ENCODE data around the gene ST6GALNAC2.

Gene ST6GALNAC2

GRCh38 chr17:76599694-76600460 is 14.2 kb upstream of the ST6GALNAC2 start:
- DNase-seq, result no peak

DNA sequence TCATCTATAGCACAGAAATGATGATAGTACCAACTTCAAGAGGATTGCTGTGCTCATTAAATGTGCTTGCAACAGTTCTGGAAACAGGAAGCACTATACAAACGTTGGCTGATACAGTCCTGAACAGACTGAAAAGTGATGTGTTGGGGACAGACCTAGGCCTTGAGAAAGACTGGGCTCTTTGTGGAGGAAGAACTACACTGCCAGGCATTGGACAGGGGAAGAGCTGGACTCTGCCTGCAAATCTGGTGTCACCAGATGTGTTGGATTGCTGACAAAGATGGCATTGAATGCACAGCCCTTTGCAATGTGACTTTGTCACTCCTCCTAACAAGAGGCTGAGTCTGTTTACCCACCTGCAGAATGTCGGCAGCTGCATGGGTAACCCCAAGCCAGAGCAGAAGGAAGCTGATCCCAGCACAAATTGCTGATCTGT is 12.4 kb upstream of the ST6GALNAC2 start:
- DNase-seq, result no peak

- no peak for DNase-seq
Observed at GRCh38 chr17:76597156-76598003, 11.7 kb upstream of the ST6GALNAC2 start.

DNA sequence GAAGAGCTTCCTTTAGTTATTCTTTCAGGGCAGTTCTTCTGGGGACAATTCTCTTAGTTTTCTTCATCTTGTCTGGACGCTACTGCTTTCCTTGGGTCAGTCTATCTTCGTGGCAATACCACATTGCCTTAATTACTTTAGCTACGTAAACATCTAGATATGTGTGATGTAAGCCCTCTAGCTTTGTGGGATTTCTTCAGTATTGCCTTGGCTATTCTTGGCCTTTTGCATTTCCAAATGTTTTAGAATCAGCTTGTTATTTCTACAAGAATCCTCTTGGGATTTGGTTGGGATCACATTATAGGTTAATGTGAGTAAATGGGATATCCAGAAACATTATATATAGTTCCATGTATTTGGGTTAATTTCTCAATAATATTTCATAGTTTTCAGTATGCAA is 9.0 kb upstream of the ST6GALNAC2 start:
- DNase-seq, result no peak

- no peak for DNase-seq
Observed at GRCh38 chr17:76593959-76594358, 8.3 kb upstream of the ST6GALNAC2 start.

DNA sequence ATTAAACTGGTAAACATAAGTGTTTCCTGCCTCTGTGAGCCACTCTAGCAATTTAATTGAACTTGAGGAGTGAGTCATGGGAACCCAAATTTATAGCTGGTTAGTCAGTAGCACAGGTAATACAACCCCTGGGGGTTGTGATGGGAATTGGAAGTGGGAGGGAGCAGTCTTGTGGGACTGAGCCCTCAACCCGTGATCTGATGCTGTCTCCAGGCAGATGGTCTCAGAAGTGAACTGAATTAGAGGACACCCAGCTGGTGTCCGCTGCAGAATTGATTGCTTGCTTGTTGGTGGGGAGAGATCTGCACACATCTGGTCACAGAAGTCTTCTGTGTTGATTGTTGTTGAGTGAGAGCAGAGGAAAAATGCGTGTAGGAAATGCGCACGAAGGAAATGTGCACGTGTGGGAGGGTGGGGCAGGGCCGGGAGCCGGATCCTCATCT is 7.7 kb upstream of the ST6GALNAC2 start:
- DNase-seq, result no peak

GRCh38 chr17:76588182-76588581 is 2.5 kb upstream of the ST6GALNAC2 start:
- DNase-seq, result no peak

DNA sequence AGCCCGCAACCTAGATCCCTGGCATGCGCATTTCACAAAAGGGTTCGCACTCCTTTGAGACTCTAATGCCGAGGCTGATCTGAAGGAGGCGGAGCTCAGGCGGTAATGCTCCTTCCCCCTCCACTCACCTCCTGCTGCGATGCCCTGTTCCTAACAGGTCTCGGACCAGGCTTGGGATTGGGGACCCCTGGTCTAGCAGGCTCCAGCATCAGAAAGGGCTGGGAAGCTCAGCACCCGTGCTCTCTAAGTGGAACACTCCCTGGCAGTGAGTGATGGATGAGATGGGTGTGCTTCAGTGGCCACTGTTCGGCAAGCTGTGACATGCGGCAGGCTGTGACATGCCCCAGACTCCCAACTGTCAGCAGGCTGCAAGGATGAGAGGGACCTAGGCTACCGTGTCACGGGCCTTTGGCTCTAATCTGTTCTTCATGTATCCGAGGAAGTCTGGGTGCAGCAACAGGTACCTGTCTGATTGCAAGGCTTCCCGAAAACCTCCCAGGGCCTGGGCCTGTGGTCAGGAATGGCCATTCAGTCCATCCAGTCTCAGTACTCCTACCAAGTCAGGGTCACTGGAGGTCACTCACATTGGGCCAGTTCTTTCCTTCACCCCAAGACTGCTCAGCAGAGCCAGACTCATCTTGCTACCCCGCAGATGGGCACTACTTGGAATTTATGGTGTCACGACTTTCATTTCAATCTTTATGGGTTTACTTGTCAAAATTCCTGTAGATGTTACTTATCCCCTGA is 1.3 kb upstream of the ST6GALNAC2 start:
- no peak for DNase-seq

- DNase-seq, result no peak
Observed at GRCh38 chr17:76585033-76585648, 519 bp downstream of the ST6GALNAC2 start.

- DNase-seq, result no peak
Observed at GRCh38 chr17:76584427-76585032, 1.1 kb downstream of the ST6GALNAC2 start.

DNA sequence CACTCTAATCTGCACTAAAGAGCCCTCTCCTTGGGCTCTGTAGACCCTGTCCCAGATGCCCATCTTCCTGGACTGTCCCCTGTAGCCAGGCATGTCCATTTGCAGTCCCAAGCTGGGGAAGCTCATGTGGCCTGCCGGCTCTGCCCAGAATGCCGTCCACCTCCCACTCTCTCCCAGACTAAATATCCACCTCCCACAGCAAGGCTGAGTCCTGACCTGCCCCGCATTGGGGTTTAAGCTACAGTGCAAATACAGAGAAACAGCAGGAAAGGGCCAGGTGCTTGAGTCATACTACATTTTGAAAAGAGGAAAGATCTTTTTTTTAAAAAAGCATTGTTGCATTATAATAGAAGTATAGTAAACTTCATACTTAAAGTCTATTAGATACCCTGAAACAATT is 3.0 kb downstream of the ST6GALNAC2 start:
- no peak for DNase-seq

- DNase-seq, result no peak
Observed at GRCh38 chr17:76581515-76581914, 4.1 kb downstream of the ST6GALNAC2 start.

DNA sequence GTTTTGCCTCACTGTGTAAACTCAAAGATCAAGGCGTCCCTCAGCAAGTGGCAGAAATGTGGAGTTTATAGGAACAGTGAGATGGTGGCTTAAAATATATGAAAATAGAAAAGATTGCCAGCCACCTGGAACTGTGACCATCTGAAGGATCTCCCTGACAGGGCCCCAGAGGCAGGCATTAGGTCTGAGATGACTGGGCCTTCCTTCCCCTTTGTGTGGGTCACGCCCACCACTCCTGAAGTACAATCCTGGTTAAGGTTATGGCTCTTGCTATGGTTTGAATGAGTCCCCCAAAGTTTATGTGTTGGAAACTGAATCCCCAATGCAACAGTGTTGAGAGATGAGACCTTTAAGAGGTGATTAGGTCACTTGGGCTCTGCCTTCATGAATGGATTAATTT is 6.4 kb downstream of the ST6GALNAC2 start:
- no peak for DNase-seq

DNA sequence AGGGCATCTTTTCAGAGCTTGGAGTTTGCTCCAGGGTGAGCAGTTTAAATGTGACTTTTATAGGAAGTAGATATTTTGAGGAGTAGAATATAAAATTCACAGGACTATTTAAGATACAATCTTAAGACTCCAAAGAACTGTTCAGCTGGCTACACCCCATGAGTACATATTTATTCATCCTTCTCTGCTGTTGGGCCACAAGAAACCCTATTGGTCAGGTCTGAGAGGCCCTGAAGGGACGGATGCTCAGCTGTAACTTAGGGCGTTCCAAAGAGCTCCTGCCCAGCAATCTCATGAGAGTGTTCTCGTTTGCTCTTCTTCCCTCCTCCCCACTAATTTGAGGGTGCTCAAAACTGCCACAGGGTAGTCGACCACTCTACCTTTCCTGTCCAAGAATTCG is 7.3 kb downstream of the ST6GALNAC2 start:
- no peak for DNase-seq

GRCh38 chr17:76577876-76578275 is 7.8 kb downstream of the ST6GALNAC2 start:
- no peak for DNase-seq

DNA sequence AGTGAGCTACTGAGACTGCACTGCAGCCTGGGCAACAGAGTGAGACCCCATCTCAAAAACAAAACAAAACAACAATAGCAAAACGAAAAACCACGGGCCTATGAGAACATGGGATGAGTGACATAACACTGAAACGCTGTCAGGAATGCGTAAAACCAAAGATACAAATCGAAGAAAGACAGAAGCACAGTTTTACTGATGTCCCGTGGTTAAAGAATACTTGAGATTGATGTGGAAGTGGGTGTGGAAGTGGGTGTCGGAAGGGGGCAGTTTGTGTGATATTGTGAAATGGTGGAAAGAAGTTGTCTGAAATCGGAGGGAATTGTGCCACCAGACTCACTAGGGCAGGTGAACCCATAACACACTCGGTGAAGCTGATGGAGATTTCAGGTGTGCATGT is 9.5 kb downstream of the ST6GALNAC2 start:
- no peak for DNase-seq

DNA sequence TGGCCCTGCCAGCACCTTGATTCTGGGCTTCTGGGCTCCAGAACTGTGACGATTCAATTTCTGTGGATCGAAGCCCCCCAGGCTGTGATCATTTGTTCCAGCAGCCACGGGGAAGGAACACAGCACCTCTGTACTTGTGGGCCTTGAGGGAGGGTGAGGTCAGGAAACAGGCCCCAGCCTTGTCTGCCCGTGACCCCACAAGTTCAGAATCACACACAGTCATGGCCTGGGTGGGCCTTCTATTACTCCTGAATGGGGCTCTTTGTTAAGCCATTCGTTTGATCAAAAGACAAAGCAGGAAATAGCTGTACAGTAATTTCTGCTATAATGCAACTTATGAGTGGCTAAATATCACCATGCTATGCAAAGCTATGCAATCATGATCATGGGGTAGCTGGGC is 10.1 kb downstream of the ST6GALNAC2 start:
- DNase-seq, result no peak

GRCh38 chr17:76574166-76574565 is 11.5 kb downstream of the ST6GALNAC2 start:
- DNase-seq, result no peak

DNA sequence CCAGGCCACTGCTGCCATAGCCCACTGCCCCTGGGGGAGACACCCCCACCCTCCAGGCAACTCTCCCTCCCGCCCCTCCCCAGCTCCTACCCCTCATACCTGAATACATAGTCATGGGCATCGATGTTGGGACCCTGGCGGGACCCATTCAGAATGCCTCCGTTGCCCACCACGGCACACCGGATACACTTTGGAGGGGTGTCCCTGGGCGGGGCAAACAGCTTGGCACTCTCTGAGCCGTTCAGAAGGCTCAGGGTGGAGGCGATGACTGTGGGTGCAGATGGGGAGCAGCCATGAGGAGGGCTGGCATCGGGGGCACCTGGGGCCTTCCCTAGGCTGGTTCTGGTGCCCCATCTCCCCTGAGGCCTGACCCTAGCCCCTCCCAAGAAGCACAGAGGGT is 12.6 kb downstream of the ST6GALNAC2 start:
- DNase-seq, result no peak

DNA sequence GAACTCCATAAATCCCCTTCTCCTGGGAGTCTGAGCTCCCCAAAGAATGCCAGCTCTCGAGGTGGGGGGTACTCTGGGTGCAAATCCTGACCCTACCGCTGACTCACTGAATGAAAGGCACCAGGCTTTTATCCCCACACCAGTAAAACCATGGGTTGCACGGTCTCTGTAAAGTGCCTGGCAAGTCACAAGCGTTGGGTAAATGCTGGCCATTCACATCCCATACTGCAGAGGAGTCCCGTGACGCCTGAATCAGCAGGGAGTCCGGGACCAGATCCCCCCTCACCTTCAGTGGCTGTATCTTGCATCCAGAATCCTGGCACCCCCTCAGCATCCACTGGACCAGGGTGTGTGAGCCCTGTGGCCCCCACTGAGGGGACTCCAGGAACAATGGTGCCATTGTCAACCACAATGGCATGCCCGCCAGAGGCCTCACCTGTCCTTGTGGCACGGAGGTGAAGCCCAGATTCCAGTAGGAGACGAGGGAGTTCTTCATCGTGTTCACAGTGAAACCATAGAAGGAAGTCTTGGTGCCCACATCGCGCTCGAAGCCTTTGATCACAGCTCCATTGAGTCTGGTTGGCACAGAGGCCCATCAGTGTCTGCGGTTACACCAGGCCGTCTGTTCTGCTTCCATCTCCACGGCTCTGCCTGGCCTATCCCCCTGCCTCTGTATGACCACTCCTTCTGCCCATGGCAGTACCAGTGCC is 13.3 kb downstream of the ST6GALNAC2 start:
- no peak for DNase-seq

DNA sequence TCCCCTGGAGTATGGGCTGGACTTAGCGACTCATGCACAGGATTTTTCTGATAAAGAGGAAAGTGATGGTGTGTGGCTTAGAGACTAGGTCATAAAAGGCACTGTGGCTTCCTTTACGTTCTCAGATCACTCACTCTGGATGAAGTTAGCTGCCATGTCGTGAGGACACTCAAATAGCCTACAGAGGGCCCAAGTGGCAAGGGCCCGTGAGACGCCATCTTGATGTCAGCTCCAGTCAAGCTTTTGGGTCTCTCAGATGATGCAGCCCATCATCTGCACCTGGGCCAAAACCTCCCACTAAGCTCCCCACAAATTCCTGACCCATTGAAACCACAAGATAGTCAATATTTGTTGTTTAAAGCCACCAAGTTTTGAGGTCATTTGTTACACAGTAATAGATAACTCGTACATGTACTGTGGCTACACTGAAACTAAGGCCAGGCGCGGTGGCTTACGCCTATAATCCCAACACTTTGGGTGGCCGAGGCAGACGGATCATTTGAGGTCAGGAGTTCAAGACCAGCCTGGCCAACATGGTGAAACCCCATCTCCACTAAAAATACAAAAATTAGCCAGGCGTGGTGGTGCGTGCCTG is 14.7 kb downstream of the ST6GALNAC2 start:
- DNase-seq, result no peak
